ENCODE data around the gene MSMB.
"Not testable (repeated sequence)": the region's sequence is repeated elsewhere in the genome, so short reads cannot be mapped to it uniquely, and the experiment has no call there.

The MSMB gene

DNA sequence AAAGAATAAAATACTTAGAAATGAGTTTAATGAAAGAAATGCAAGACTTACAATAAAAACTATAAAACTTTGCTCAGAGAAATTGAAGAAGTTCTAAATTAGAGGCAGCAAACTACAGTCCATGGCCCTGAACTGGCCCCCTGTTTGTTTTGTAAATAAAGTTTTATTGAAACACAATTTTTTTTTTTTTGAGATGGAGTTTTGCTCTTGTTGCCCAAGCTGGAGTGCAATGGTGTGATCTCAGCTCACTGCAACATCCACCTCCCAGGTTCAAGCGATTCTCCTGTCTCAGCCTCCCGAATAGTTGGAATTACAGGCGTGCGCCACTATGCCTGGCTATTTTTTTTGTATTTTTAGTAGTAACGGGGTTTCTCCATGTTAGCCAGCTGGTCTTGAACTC, 11.9 kb upstream of the MSMB start:
- not testable (repeated sequence) for H4K8ac ChIP-seq (ENCODE audit: low read depth, low read length); H3K9me3 ChIP-seq (ENCODE audit: insufficient read depth, low read depth, low read length); H3K27ac ChIP-seq (ENCODE audit: low read depth, low read length); H3K18ac ChIP-seq (ENCODE audit: low read length); H3K4ac ChIP-seq (ENCODE audit: low read depth, low read length); H3K23ac ChIP-seq (ENCODE audit: low read length); H3K14ac ChIP-seq (ENCODE audit: low read length); H3K4me3 ChIP-seq (ENCODE audit: low read depth, low read length); H2AFZ ChIP-seq (ENCODE audit: insufficient read depth, low read length, poor library complexity); DNase-seq; H4K12ac ChIP-seq (ENCODE audit: low read depth, low read length); H2AK5ac ChIP-seq (ENCODE audit: low read length); H4K91ac ChIP-seq (ENCODE audit: low read depth, low read length); H3K4me2 ChIP-seq (ENCODE audit: low read length); H3K79me1 ChIP-seq (ENCODE audit: low read length); H3K9ac ChIP-seq (ENCODE audit: low read length); H2BK5ac ChIP-seq (ENCODE audit: low read depth, low read length, poor library complexity); H3K79me2 ChIP-seq (ENCODE audit: control insufficient read depth, insufficient read depth, low read length, poor library complexity); H2BK12ac ChIP-seq (ENCODE audit: low read length); H3K36me3 ChIP-seq (ENCODE audit: control insufficient read depth in 1 of 2, insufficient read depth in 2 of 2, low read length in 2 of 2); H3K27me3 ChIP-seq (ENCODE audit: insufficient read depth, low read length); H2BK120ac ChIP-seq (ENCODE audit: insufficient read depth, low read length, poor library complexity)
- no CpG with 5 or more reads among the region's 5 CpGs for WGBS (ENCODE audit: extremely low coverage, insufficient coverage, insufficient read length)
- peaks cover 12 to 13% of the 10 kb centered on the region in 2 experiments for H3K4me1 ChIP-seq (ENCODE audit: control insufficient read depth in 1 of 2, insufficient read depth in 2 of 2, low read length in 2 of 2)

DNA sequence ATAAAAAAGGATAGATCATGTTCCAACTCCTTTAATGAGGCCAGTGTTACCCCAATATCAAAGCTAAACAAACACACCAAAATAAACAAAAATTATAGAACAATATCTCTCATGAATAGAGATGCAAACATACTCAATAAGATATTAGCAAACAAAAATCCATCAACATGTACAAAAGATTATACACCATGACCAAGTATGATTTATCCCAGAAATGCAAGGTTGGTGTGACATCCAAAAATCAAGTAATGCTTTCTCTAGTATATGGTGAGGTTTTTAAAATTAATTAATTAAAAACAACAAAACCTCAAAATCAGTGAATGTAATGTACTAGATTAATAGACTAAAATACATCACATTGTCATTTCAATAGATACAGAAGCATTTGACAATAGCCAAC, 11.0 kb upstream of the MSMB start:
- Histone ChIP-seq H2AFZ (ENCODE audit: insufficient read depth, low read length, poor library complexity) (no peak overlapping the region), H2BK5ac (ENCODE audit: low read depth, low read length, poor library complexity) (no peak overlapping the region), H3K4me2 (ENCODE audit: low read length) (no peak overlapping the region), H3K4me1 (ENCODE audit: control insufficient read depth in 1 of 2, insufficient read depth in 2 of 2, low read length in 2 of 2) (peaks cover 16 to 17% of the 10 kb centered on the region in 2 experiments), H3K27ac (ENCODE audit: low read depth, low read length) (no peak overlapping the region), H3K18ac (ENCODE audit: low read length) (no peak overlapping the region), H3K79me1 (ENCODE audit: low read length) (peaks cover 8% of the 10 kb centered on the region), H3K4ac (ENCODE audit: low read depth, low read length) (no peak overlapping the region), H4K91ac (ENCODE audit: low read depth, low read length) (no peak overlapping the region), H3K79me2 (ENCODE audit: control insufficient read depth, insufficient read depth, low read length, poor library complexity) (peaks cover 1% of the 10 kb centered on the region), H3K23ac (ENCODE audit: low read length) (no peak overlapping the region), H2BK120ac (ENCODE audit: insufficient read depth, low read length, poor library complexity) (no peak overlapping the region), H3K9me3 (ENCODE audit: insufficient read depth, low read depth, low read length) (peaks cover 2% of the 10 kb centered on the region), H2AK5ac (ENCODE audit: low read length) (no peak overlapping the region), H4K12ac (ENCODE audit: low read depth, low read length) (no peak overlapping the region), H3K27me3 (ENCODE audit: insufficient read depth, low read length) (no peaks in the 10 kb centered on the region), H3K4me3 (ENCODE audit: low read depth, low read length) (no peak overlapping the region), H4K8ac (ENCODE audit: low read depth, low read length) (no peak overlapping the region), H3K14ac (ENCODE audit: low read length) (no peak overlapping the region), H3K36me3 (ENCODE audit: control insufficient read depth in 1 of 2, insufficient read depth in 2 of 2, low read length in 2 of 2) (no peaks in the 10 kb centered on the region), H2BK12ac (ENCODE audit: low read length) (no peak overlapping the region), H3K9ac (ENCODE audit: low read length) (no peak overlapping the region)
- no peak for DNase-seq

DNA sequence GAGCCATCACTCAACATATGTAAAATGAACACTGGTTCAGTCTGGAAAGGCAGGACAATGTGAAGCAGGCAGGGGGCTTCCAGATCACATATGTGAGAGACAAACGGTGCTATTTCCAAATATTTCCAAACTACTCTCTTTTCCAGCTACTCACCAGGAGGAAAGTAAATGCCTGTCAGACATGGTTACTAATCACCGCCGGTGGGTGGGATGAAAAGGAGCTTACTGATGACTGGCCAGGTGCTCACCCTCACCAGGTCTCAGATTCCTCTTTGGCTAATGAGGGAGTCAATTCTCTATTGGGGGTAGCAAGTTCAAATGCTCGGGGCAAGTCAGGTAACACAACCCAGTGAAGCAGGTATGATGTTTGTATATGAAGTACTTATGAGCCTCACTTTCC, 9.7 kb upstream of the MSMB start:
- no peak overlapping the region for H3K4me2 ChIP-seq (ENCODE audit: low read length)
- no peak overlapping the region for H2AFZ ChIP-seq (ENCODE audit: insufficient read depth, low read length, poor library complexity)
- H3K18ac ChIP-seq (ENCODE audit: low read length) = no peak overlapping the region
- DNase-seq = no peak
- no peaks in the 10 kb centered on the region for H3K36me3 ChIP-seq (ENCODE audit: control insufficient read depth in 1 of 2, insufficient read depth in 2 of 2, low read length in 2 of 2)
- no CpG with 5 or more reads among the region's 4 CpGs for WGBS (ENCODE audit: extremely low coverage, insufficient coverage, insufficient read length)
- H2BK120ac ChIP-seq (ENCODE audit: insufficient read depth, low read length, poor library complexity) = no peak overlapping the region
- H2BK5ac ChIP-seq (ENCODE audit: low read depth, low read length, poor library complexity) = no peak overlapping the region
- H3K4me1 ChIP-seq (ENCODE audit: control insufficient read depth in 1 of 2, insufficient read depth in 2 of 2, low read length in 2 of 2) = peaks cover 16 to 19% of the 10 kb centered on the region in 2 experiments
- H3K23ac ChIP-seq (ENCODE audit: low read length) = no peak overlapping the region
- H3K27me3 ChIP-seq (ENCODE audit: insufficient read depth, low read length) = no peaks in the 10 kb centered on the region
- no peak overlapping the region for H3K4ac ChIP-seq (ENCODE audit: low read depth, low read length)
- no peak overlapping the region for H3K27ac ChIP-seq (ENCODE audit: low read depth, low read length)
- peaks cover 8% of the 10 kb centered on the region for H3K79me1 ChIP-seq (ENCODE audit: low read length)
- peak overlapping the region; percentile 38 for H4K91ac ChIP-seq (ENCODE audit: low read depth, low read length)
- H3K14ac ChIP-seq (ENCODE audit: low read length) = no peak overlapping the region
- H2BK12ac ChIP-seq (ENCODE audit: low read length) = no peak overlapping the region
- no peak overlapping the region for H3K4me3 ChIP-seq (ENCODE audit: low read depth, low read length)
- peaks cover 1% of the 10 kb centered on the region for H3K79me2 ChIP-seq (ENCODE audit: control insufficient read depth, insufficient read depth, low read length, poor library complexity)
- H4K8ac ChIP-seq (ENCODE audit: low read depth, low read length) = no peak overlapping the region
- H2AK5ac ChIP-seq (ENCODE audit: low read length) = no peak overlapping the region
- H3K9me3 ChIP-seq (ENCODE audit: insufficient read depth, low read depth, low read length) = peaks cover 2% of the 10 kb centered on the region
- no peak overlapping the region for H4K12ac ChIP-seq (ENCODE audit: low read depth, low read length)
- H3K9ac ChIP-seq (ENCODE audit: low read length) = no peak overlapping the region

DNA sequence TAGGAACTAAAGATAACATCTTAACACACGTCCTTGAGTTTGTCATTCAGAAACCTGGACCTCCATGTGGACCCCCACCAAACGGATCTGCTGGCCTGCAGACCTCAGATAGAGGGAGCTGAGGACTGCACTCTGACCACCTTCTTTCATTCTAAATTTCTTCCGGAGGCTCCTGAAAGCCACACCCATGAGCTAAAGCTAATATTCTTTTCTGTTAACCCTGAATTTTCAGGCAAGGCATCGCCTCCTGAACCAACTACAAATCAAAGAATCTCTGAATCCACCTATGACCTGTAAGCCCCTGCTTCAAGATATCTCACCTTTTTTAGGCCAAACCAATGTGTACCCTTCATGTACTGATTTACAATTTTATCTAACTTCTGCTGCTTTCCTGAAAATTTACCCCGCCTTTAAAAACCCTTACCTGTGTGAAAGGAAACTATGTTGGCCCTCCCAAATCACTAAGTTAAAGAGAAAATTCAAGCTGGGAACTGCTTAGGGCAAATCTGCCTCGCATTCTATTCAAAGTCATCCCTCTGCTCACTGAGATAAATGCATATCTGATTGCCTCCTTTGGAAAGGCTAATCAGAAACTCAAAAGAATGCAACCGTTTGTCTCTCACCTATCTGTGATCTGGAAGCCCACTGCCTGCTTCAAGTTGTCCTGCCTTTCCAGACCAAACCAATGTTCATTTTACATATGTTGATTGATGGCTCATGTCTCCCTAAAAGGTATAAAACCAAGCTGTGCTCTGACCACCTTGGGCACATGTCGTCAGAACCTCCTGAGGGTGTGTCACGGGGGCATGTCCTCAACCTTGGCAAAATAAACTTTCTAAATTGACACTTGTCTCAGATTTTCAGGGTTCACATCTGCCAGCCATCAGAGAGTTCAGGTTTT, 7.7 kb upstream of the MSMB start:
- H3K4me3 ChIP-seq (ENCODE audit: low read depth, low read length) = no peak overlapping the region
- peaks cover 8% of the 10 kb centered on the region for H3K79me1 ChIP-seq (ENCODE audit: low read length)
- H3K36me3 ChIP-seq (ENCODE audit: control insufficient read depth in 1 of 2, insufficient read depth in 2 of 2, low read length in 2 of 2) = no peaks in the 10 kb centered on the region
- peak overlapping the region; percentile 67 for H2BK120ac ChIP-seq (ENCODE audit: insufficient read depth, low read length, poor library complexity)
- H3K79me2 ChIP-seq (ENCODE audit: control insufficient read depth, insufficient read depth, low read length, poor library complexity) = peaks cover 1% of the 10 kb centered on the region
- no peak overlapping the region for H4K8ac ChIP-seq (ENCODE audit: low read depth, low read length)
- H3K18ac ChIP-seq (ENCODE audit: low read length) = no peak overlapping the region
- H4K91ac ChIP-seq (ENCODE audit: low read depth, low read length) = peak overlapping the region; percentile 61
- no peak overlapping the region for H3K4ac ChIP-seq (ENCODE audit: low read depth, low read length)
- no CpG with 5 or more reads among the region's 9 CpGs for WGBS (ENCODE audit: extremely low coverage, insufficient coverage, insufficient read length)
- no peak for DNase-seq
- H3K23ac ChIP-seq (ENCODE audit: low read length) = no peak overlapping the region
- peak overlapping the region; percentile 82 for H2BK12ac ChIP-seq (ENCODE audit: low read length)
- no peak overlapping the region for H2BK5ac ChIP-seq (ENCODE audit: low read depth, low read length, poor library complexity)
- no peaks in the 10 kb centered on the region for H3K27me3 ChIP-seq (ENCODE audit: insufficient read depth, low read length)
- no peak overlapping the region for H2AFZ ChIP-seq (ENCODE audit: insufficient read depth, low read length, poor library complexity)
- H3K27ac ChIP-seq (ENCODE audit: low read depth, low read length) = peak overlapping the region; percentile 34
- H4K12ac ChIP-seq (ENCODE audit: low read depth, low read length) = no peak overlapping the region
- H3K9me3 ChIP-seq (ENCODE audit: insufficient read depth, low read depth, low read length) = no peaks in the 10 kb centered on the region
- no peak overlapping the region for H3K9ac ChIP-seq (ENCODE audit: low read length)
- no peak overlapping the region for H3K14ac ChIP-seq (ENCODE audit: low read length)
- peaks cover 16 to 19% of the 10 kb centered on the region in 2 experiments for H3K4me1 ChIP-seq (ENCODE audit: control insufficient read depth in 1 of 2, insufficient read depth in 2 of 2, low read length in 2 of 2)
- H2AK5ac ChIP-seq (ENCODE audit: low read length) = no peak overlapping the region
- no peak overlapping the region for H3K4me2 ChIP-seq (ENCODE audit: low read length)

All from trophoblast cell (in vitro differentiated cells and primary cell).